NCI-H345 (cell line): ENCODE data around the gene VWA5B2.

ENCODE experiments used
- DNase-seq: peaks from one replicate; lab custom pipeline; 2025; lab: John Stamatoyannopoulos, UW

Gene VWA5B2

DNA sequence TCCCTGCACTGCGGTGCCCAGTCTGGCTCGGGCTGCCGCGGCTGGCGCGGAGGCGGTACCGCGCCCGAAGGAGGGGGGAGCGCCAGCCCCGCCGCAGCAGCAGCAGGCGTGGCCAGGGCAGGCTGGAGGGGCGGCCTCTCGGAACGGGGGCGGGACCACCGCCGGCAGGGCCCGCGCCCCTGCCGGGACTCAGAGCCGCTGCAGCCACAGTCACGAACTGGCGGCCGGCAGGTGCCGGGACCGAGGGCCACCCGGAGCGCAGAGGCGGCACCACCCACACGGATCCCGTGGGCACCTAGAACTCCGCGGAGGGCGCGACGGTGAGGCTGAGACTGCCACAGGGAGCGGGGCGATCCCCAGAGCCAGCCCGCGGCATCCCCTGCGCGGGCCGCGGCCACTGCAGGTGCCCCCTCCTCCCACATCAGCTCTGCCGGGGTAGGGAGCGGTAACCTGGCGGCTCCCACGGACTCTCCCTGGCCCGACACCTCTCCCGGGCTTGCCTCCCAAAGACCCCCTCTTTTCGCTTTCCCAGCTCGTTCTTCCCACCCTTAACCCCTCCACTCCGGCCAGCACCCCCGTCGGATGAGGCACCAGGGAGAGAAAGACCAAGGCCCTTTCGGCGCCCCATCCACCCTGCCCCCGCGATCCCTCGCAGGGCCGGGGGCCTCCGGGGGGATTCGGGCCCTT lies at the start of gene VWA5B2:
Gene VWA5B2, plus strand, starts transcription at position 192 of the 687 bp plus-strand sequence. CDS start 944 bp downstream, outside the sequence.
- DNase-seq: peak; percentile 92

DNA sequence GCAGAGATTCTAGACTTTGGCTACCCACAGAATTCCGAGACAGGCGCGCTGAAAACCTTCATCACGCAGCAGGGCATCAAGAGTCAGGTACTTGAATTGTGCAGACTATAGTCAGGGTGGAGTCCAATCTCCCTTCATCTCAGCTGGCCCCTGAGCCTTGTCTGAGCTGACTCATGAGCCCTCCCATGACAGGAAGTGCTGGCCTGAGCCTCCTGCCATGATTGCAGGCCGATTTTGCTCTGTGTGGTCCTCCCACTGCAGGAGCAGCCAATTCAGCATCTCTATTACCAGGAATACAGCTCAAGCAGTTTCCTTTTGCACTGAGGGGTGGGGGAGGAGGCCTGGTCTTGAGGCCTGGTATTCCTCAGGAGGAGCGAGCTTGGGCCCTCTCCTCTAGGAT lies 49.2 kb upstream of the VWA5B2 start:
- no peak for DNase-seq

DNA sequence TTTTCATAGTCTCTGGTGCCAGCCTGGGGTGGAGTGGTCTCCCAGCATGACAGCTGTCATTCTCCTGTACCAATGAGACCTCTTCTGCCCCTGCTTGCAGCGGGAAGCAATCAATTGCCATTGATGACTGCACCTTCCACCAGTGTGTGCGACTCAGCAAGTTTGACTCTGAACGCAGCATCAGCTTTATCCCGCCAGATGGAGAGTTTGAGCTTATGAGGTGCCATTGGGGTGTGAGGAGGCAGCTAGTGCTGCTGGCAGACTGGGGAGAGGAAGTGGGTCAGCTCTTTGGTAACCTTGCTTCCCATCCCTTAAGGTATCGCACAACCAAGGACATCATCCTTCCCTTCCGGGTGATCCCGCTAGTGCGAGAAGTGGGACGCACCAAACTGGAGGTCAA lies 47.8 kb upstream of the VWA5B2 start:
- no peak for DNase-seq

DNA sequence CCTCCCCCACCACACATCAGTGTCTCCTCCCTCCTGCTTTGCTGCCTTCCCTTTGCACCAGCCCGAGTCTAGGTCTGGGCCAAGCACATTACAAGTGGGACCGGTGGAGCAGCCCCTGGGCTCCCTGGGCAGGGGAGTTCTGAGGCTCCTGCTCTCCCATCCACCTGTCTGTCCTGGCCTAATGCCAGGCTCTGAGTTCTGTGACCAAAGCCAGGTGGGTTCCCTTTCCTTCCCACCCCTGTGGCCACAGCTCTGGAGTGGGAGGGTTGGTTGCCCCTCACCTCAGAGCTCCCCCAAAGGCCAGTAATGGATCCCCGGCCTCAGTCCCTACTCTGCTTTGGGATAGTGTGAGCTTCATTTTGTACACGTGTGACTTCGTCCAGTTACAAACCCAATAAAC lies 45.7 kb upstream of the VWA5B2 start:
- no peak for DNase-seq

DNA sequence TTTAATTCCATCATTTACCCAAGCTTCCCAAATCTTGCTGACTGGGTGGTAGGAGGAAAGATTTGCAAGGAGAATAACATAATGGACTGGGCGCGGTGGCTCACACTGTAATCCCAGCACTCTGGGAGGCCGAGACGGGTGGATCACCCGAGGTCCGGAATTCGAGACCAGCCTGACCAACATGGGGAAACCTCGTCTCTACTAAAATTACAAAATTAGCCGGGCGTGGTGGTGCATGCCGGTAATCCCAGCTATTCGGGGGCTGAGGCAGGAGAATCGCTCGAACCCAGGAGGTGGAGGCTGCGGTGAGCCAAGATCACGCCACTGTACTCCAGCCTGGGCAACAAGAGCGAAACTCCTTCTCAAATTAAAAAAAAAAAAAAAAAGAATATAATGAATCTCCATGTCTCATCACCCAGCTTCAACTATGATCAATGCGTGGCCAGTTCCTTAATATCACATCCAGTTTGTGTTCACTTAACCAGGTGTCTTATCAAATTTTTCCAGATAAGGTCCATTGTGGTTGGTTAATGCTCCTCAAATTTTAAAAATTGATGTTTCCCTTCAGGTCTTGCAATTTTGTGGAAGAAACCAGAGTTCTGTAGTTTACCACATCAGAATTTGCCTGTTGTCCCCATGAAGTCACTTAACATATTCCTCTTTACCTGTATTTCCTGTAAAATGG lies 44.7 kb upstream of the VWA5B2 start:
- DNase-seq: no peak

DNA sequence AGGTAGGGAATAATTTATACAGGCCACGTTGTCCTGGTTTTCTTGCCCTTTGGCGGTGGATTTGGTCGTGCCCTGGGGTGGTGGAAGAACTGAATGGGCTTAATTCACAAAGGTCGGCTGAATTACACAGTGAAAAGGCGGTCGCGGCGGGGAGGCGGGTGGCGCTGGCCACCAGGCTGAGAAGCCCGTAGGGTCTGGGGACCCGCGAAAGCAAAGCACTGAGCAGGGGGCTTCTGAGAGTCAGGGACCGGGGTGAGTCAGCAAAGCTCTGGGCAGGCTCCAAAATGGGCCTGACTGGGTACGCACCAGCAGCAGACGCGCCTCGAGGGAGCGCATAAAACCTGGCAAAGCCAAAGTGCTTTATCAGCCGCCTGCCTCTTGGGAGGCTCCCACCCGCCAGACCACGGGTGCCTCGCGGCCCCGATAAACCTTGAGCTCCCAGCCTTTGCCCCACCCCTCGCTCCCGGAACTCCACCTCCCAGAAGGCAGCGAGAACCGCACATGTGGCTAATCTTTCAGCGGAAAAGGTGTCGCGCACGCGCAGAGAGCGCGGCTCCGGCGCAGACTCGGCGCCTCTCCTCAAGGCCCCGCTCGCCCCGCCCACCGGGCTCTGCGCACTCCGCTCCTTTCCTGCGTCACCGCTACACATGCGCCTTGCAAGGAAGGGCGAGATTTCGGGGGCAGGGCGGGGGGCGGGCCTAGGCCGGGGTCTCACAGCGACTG lies 43.8 kb upstream of the VWA5B2 start:
- DNase-seq: peak; percentile 100

DNA sequence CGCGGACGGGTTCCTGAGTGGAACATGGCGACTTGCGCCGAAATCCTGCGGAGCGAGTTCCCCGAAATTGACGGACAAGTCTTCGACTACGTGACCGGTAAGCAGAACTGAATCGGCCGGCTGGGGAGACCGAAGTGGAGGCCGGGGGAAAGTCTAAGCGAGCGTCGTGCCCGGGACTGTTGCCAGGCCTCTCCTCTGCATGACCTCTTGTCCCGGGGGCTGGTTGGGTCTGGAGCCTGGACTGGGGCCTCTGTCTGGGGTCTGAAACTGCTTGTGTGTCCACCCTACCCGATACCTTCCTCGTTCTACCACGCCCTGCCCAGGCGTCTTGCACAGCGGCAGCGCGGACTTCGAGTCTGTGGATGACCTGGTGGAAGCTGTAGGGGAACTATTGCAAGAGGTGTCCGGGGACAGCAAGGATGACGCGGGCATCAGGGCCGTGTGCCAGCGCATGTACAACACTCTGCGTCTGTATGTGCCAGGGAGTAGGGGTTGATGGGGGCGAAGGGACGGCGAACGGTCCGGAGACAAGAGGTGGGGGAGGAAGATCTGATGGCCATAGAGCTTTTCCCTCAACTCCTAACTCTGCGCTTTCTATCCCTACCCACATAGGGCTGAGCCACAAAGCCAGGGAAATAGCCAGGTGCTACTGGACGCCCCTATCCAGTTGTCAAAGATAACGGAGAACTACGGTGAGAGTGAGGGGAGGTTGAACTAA lies 43.0 kb upstream of the VWA5B2 start, which contains the start of gene ABCF3:
Gene ABCF3, plus strand, starts transcription at position 16 of the 718 bp plus-strand sequence. Its CDS starts 9 bp downstream, at position 25.
- no peak for DNase-seq

DNA sequence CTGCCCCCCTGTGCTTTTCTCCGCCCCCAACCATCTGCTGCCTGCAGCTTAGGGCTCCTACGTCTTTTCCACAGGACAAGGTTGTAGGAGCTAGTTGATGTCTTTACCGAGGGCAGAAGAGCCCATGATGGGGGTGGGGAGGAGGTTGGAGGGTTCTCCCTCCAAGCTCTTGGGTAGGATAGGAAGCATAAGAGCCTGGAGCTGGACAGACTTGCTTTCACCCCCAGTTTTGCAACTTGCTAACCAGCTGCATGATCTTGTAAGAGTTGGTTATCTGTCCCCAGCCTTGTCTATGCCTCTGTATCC lies 42.5 kb upstream of the VWA5B2 start:
- DNase-seq: no peak

DNA sequence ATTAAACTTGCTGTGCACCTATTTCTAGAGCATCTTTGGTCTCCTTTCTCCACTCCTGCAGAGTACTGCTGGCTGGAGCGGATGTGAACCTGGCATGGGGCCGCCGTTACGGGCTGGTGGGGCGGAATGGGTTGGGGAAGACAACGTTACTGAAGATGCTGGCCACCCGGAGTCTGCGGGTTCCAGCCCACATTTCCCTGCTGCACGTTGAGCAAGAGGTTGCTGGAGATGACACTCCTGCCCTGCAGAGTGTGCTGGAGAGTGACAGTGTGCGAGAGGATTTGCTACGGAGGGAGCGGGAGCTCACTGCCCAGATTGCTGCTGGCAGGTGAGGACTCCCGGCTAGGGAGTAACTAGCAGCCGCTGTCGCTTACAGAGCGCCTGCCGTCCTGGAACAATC lies 41.3 kb upstream of the VWA5B2 start:
- DNase-seq: no peak

DNA sequence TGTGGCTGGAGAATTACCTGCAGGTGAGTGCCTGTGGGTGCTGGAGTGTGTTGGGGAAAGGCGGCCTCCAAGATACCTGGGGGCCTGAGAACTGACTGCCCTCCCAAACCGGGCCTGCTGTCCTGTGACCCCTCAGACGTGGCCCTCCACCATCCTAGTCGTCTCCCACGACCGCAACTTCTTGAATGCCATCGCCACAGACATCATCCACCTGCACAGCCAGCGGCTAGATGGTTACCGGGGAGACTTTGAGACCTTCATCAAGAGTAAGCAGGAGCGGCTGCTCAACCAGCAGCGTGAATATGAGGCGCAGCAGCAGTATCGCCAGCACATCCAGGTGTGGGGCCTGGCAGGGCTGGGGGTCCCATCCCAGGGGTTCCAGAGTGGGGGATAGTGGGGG lies 40.0 kb upstream of the VWA5B2 start:
- DNase-seq: no peak

DNA sequence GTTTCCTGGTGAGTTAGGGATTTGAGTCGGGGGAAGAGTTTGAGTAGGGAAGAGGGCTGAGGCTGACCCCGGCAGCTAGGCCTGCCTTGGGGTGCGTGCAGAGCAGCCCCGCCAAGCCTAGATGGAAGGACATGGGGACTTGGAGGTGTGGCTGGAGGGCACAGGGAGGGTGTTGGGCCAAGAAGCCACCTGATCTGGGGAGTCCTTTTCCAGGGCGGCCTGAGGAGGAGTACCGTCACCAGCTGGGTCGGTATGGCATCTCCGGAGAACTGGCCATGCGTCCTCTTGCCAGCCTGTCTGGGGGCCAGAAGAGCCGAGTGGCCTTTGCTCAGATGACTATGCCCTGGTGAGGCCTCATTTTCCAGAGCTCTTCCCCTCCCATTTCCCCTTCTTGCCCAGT lies 36.5 kb upstream of the VWA5B2 start:
- no peak for DNase-seq

DNA sequence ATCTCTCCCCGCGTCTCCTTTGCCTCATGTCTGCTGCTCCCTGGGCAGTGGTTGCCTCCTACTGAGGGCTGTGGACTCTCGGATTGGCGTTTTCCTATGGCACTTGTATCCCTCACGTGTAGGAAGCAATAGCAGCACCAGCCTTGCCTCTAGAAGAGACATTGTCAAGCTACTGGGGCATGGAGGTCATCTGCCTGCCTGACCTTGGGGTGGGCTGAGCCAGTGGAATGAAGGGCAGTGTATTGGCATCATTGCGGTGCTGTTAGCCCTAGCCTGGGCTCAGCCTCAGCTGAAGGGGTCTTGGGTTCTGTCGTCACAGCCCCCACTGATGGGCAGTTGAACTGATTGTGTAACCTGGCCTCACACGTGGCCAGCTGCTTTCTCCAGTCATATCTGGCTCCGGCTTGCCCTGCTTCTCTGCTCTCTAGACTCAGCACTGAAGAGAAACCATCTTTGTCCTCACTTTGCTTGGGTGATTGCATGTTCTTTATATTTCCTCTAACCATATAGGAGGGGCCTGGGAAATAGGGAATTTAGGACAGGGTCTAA lies 35.3 kb upstream of the VWA5B2 start:
- no peak for DNase-seq

DNA sequence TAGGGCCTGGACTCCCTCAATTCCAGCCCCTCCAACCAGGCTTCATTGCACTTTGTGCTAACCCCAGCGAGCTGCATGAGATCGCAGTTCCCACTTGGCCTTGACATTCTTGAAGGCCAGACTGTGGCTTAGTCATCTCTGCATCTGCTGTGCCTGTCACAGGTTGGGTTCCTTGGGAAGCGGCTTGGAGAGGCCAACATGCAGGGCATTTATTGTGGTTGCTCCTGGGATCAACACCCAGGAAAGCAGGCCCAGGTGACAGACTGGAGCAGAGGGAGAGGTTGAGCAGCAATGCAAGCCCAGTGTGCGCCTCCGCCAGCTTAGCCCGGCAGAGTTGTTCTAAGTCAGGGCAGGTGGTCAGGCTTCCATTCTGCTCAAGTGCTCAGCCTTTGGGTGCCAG lies 32.8 kb upstream of the VWA5B2 start:
- DNase-seq: no peak

DNA sequence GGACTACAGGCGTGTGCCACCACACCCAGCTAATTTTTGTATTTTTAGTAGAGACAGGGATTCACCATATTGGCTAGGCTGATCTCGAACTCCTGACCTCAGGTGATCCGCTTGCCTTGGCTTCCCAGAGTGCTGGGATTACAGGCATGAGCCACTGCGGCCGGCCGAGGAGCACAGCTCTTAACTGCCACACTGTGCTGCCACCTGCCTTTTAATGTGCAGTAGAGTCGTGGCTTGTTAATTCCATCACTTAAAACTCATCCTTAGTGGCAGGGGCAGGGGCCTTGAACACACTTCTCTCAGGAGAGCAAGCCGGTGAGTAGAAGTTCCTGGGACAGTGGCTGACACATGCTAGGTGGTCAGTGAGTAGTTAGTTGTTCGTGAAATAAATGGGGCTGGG lies 30.9 kb upstream of the VWA5B2 start:
- no peak for DNase-seq

DNA sequence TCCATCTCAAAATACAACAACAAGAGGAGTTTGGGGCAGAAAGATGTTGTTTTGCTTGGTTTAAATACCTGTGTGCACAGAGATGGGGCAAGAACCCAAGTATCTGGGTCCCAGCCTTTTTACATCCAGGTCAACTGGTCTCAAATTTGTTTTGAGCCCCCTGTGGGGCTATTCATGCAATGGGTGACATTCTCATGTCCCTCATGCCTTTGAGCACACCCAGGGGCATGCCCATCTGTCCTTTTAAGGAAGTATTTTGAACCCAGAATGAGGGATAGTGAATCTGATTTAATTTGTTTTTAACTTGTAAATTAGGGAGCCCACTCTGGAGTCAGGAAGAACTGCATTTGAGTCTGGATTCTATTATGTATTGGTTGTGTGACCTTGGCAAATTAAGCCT lies 28.6 kb upstream of the VWA5B2 start:
- no peak for DNase-seq

DNA sequence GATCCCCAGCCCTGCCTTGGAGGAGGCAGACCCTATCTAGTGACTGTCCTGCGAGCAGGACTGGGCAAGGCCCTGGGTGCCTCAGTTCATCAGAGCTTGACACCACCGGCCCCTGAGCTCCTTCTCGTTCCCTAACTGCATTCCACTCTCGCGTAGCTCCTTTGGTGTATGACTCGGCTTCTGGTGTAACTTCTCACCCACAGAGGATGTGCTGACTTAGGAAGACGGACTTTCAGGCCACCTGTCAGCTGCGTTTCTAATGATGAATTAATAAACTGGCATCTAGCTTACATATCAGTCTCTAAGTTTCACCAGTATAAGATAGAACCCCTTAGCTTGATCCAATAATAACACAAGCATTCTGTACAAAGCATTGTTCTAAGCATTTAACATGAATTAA lies 25.9 kb upstream of the VWA5B2 start:
- no peak for DNase-seq

DNA sequence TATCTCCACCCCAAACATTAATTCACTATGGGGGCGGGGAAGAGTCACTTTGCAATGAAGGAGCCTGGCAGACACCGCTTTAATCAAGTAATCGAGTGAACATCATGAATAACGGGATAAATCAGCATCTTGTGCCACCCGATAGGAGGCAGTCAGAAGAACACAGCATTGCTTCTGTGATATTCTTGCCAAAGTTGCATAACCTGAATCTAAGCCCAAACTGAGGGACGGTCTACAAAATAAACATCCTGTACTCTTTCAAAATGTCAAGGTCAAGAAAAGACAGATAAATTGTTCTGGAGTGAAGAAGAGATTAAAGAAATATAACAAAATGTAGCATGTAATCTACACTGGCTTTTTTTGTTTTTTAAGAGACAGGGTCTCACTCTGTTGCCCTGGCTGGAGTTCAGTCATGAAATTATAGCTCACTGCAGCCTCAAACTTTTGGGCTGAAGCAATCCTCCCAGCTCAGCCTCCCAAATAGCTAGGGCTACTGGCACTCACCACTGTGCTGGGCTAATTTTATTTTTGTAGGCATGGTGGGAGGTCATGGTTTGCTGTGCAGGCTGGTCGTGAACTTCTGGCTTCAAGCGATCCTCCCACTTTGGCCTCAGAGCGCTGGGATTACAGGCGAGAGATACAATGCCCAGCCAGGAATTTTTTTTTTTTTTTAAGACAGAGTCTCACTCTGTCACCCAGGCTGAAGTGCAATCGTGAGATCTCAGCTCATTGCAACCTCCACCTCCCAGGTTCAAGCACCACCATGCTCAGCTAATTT lies 20.1 kb upstream of the VWA5B2 start:
- no peak for DNase-seq

DNA sequence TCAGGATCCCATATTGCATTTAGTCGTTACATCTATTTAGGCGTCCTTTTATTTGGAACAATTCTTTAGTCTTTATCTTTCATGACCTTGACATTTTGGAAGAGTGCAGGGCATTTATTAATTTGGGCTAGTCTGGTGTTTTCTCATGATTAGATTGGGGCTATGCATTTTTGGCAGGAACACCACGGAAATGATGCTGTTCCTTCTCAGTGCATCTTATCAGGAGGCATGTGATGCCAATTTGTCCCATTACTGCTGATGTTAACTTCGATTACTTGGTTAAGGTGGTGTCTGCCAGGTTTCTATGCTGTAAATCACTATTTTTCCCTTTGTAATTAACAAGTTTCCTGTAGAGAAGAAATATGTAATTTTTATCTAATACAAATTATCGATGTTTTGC lies 18.1 kb upstream of the VWA5B2 start:
- no peak for DNase-seq

DNA sequence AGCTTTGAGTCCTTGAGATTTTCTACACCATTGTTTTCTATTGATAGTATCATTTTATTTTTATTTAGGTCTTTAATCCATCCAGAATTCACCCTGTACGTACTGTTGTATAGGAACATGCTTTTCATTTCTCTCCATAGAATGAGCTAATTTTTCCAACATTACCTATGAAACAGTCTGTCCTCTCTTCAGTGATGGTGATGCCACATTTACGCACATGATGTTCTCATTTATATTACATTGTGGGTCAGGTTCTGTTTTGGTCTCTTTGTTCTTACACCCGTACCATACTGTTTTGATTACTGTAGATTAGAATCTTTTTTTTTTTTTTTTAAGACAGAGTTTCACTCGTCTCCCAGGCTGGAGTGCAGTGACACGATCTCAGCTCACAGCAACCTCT lies 17.7 kb upstream of the VWA5B2 start:
- no peak for DNase-seq

DNA sequence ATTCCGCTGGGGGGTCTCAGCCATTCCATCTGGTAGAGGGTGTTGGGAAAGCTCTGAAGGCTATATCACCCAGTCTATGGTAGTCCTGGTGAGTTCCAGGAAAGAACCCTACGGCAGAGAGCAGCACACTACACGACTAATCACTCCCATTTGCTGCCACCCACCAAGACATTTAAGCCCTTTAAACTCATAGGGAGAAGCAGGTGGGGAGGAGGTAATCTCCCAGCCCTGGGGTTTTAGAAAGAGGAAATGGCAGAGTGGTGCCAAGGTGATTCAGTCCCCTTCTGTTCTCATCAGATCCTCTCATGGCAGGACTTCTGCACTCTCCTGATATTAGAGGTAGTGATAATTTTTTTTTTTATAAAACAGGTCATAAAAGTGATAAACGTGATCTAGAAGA lies 10.6 kb upstream of the VWA5B2 start:
- DNase-seq: no peak

DNA sequence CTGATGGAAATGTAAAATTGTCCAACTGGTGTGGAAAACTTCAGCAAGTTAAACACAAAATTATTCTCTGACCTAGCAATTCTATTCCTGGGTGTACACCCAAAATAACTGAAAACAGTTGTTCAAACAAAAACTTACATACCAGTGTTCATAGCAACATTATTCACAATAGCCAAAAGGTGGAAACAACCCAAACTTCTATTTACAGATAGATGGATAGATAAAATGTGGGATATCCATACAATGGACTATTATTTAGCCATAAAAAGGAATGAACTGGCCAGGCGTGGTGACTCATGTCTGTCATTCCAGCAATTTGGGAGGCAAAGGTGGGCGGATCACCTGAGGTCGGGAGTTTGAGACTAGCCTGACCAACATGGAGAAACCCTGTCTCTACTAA lies 6.9 kb upstream of the VWA5B2 start:
- no peak for DNase-seq

DNA sequence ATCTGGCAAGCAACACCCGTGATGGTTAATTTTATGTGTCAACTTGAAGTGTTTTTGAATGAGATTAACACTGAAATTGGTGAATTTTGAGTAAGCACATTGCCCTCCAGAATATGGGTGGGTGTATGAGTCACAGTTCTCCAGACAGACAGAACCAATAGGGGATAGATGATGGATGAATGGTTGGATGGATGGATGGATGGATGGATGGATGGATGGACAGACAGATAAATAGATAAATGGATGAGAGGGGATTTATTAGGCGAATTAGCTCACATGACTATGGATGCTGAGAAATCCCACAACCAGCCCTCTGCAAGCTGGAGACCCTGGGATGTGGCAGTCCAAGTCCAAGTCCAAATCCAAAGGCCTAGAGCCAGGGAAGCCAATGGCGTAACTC lies 5.4 kb upstream of the VWA5B2 start:
- no peak for DNase-seq
